Caco-2 (cell line): ENCODE measurements around the gene RRAGD. TPM values are rescaled to one million over a fixed set of nuclear protein-coding genes. Genes with fewer than 3 reads are reported as not detected.
A peak's percentile ranks its signal among the peaks of the same experiment; 100 is the strongest.

Experiments used
- Bru-seq: library from RNA; stranded (reverse); fragments of 400-500 nt; gene quantifications from one replicate; lab custom pipeline; 2021; lab: Mats Ljungman, UMichigan
- BruChase-seq, 2 experiments: library from RNA; stranded (reverse); fragments of 400-500 nt; gene quantifications; one replicate each; lab custom pipeline; 2021; lab: Mats Ljungman, UMichigan
- BruUV-seq: library from RNA; stranded (reverse); fragments of 400-500 nt; replicated peaks from 2 replicates; lab custom pipeline; 2021; lab: Mats Ljungman, UMichigan
- CTCF ChIA-PET: fragments of 300-600 bp; sonication (Branson Sonifier 250); formaldehyde crosslinking; loops from one replicate; lab custom pipeline; 2022; ENCODE audit warnings: antibody characterized with exemption; lab: Charles Lee
- POLR2A ChIA-PET: fragments of 300-600 bp; sonication (Branson Sonifier 250); formaldehyde crosslinking; loops from one replicate; lab custom pipeline; 2022; ENCODE audit warnings: antibody characterized with exemption; lab: Charles Lee
- DNase-seq, 2 experiments: peaks; one replicate each; pipeline versions ENCODE4 v3.0.0 to v3.0.0-alpha.2; 2020 to 2022
- H3K27me3 ChIP-seq: replicated peaks from 2 replicates; pipeline ENCODE4 v1.6.0; 2011; ENCODE audit warnings: low read length; ENCODE audit not compliant: control insufficient read depth, insufficient read depth
- H3K36me3 ChIP-seq: 2 replicates; pipeline ENCODE4 v1.5.1; 2011; ENCODE audit warnings: low read length; ENCODE audit not compliant: control insufficient read depth, insufficient read depth
- H3K4me1 ChIP-seq: fragments of 250-450 bp; sonication (Bioruptor Pico); 2 replicates; pipeline ENCODE4 v1.5.1; 2020; ENCODE audit warnings: mild to moderate bottlenecking
- H3K4me3 ChIP-seq: 2 replicates; pipeline ENCODE4 v1.5.1; 2011; ENCODE audit warnings: low read depth, mild to moderate bottlenecking, control low read depth, low read length
- H3K9me3 ChIP-seq: fragments of 250-450 bp; sonication (Bioruptor Pico); 2 replicates; pipeline ENCODE4 v1.5.1; 2020; ENCODE audit warnings: mild to moderate bottlenecking, moderate library complexity
- H3K27ac Mint-ChIP-seq: one replicate; pipeline ENCODE4 v1.8.0; 2022; ENCODE audit warnings: mixed read lengths; ENCODE audit not compliant: unreplicated experiment
- H3K27me3 Mint-ChIP-seq: one replicate; pipeline ENCODE4 v1.8.0; 2022; ENCODE audit warnings: mixed read lengths; ENCODE audit not compliant: insufficient read depth, unreplicated experiment
- H3K36me3 Mint-ChIP-seq: one replicate; pipeline ENCODE4 v1.8.0; 2022; ENCODE audit warnings: mild to moderate bottlenecking, mixed read lengths; ENCODE audit not compliant: insufficient read depth, unreplicated experiment
- H3K4me1 Mint-ChIP-seq: one replicate; pipeline ENCODE4 v1.8.0; 2022; ENCODE audit warnings: low read depth, mixed read lengths; ENCODE audit not compliant: unreplicated experiment
- H3K4me3 Mint-ChIP-seq: one replicate; pipeline ENCODE4 v1.8.0; 2022; ENCODE audit warnings: mild to moderate bottlenecking, moderate library complexity, mixed read lengths; ENCODE audit not compliant: unreplicated experiment
- H3K9me3 Mint-ChIP-seq: one replicate; pipeline ENCODE4 v1.8.0; 2022; ENCODE audit warnings: mixed read lengths; ENCODE audit not compliant: unreplicated experiment
- CTCF ChIP-seq, 2 experiments: fragments of 200-600 bp in 1 of 2; IDR thresholded peaks; 1 replicate in 1 of 2; 2 replicates in 1 of 2; pipeline versions ENCODE4 v1.5.1 to v1.8.0; 2011 to 2022; ENCODE audit warnings: antibody characterized with exemption in 1 of 2, control low read depth in 1 of 2, inconsistent platforms in 1 of 2, low read depth in 1 of 2, low read length in 1 of 2, mild to moderate bottlenecking in 1 of 2, moderate library complexity in 1 of 2; ENCODE audit not compliant: insufficient read depth in 1 of 2, severe bottlenecking in 1 of 2, unreplicated experiment in 1 of 2
- intact Hi-C: fragments of 100-400 bp; cut with micrococcal nuclease; formaldehyde crosslinking; loops from one replicate; pipeline ENCODE4 v1.10.0; 2022; ENCODE audit not compliant: unreplicated experiment
- long read RNA-seq: library from polyadenylated mRNA; stranded (forward); transcript quantifications from one replicate; pipeline ENCODE4 v2.0.0, GENCODE V29; 2022
- total RNA-seq: library from RNA; stranded (reverse); gene quantifications from 2 replicates; pipeline ENCODE4 v1.2.3, GENCODE V29; 2022

RRAGD gene
- 5.9 and 8.0 TPM in 2 replicates for total RNA-seq
- percentile 49 among the genes with signal in this experiment for Bru-seq, nascent RNA
- percentile 52 among the genes with signal in this experiment for BruChase-seq, experiment 1, labeled RNA remaining after a 2-hour chase
- percentile 59 among the genes with signal in this experiment for BruChase-seq, experiment 2, labeled RNA remaining after a 6-hour chase
- long read RNA-seq, full-length matches to known transcripts = 9 of 17 reads
- long read RNA-seq, partial matches to known transcripts = 2 of 17 reads
- long read RNA-seq, other reads (novel, unspliced or antisense) = 6 of 17 reads

- peaks cover 11% of the 10 kb centered on the region for H3K27me3 Mint-ChIP-seq
- DNase-seq = peak; percentile 54 to 70
- H3K4me1 Mint-ChIP-seq = no peaks in the 10 kb centered on the region
- Histone ChIP-seq H3K27me3 (no peaks in the 10 kb centered on the region), H3K4me3 (peak within 1 kb of the TSS; percentile 84), H3K36me3 (no peaks in the 10 kb centered on the region), H3K9me3 (no peaks in the 10 kb centered on the region), H3K4me1 (no peaks in the 10 kb centered on the region)
- no TSS peak for BruUV-seq
- no peak within 1 kb of the TSS for H3K27ac Mint-ChIP-seq
- no peaks in the 10 kb centered on the region for H3K9me3 Mint-ChIP-seq
- TF ChIP-seq CTCF (IDR thresholded peaks at IDR 0.05; ENCODE audit: insufficient read depth in 1 of 2, low read depth in 1 of 2, low read length in 1 of 2, severe bottlenecking in 1 of 2, unreplicated experiment in 1 of 2) = no peak
- intact Hi-C loops = loop anchor here (5.0 kb wide), 1 partner anchor 35 kb away; no protein-coding TSS in a partner anchor
- POLR2A ChIA-PET = no interaction called here
- no peaks in the 10 kb centered on the region for H3K36me3 Mint-ChIP-seq
- peak within 1 kb of the TSS; percentile 86 for H3K4me3 Mint-ChIP-seq
- CTCF ChIA-PET = no interaction called here
Observed at GRCh38 chr6:89412071-89413005, at the start of gene RRAGD. Gene RRAGD (minus strand): TSS chr6:89412273. CDS start chr6:89411993, 280 bp downstream.

GRCh38 chr6:89460713-89461112 is 48.6 kb upstream of the RRAGD start:
- no TSS peak for BruUV-seq
- TF ChIP-seq CTCF (IDR thresholded peaks at IDR 0.05; ENCODE audit: insufficient read depth in 1 of 2, low read depth in 1 of 2, low read length in 1 of 2, severe bottlenecking in 1 of 2, unreplicated experiment in 1 of 2) = no peak
- CTCF ChIA-PET = interaction anchor here (0.8 kb wide), 1 partner anchor 138 kb away, joined by 3 read pairs; no protein-coding TSS in a partner anchor

GRCh38 chr6:89459501-89459900 is 47.4 kb upstream of the RRAGD start:
- BruUV-seq = no TSS peak
- no peaks in the 10 kb centered on the region for H3K9me3 ChIP-seq
- H3K4me3 Mint-ChIP-seq = no peak overlapping the region
- no peaks in the 10 kb centered on the region for H3K36me3 ChIP-seq
- H3K4me3 ChIP-seq = no peak overlapping the region
- intact Hi-C loops = no loop called here
- POLR2A ChIA-PET = no interaction called here
- DNase-seq = no peak
- CTCF ChIA-PET = no interaction called here
- H3K9me3 Mint-ChIP-seq = no peaks in the 10 kb centered on the region
- H3K27me3 Mint-ChIP-seq = no peaks in the 10 kb centered on the region
- H3K36me3 Mint-ChIP-seq = no peaks in the 10 kb centered on the region
- H3K27ac Mint-ChIP-seq = no peak overlapping the region
- H3K27me3 ChIP-seq = no peaks in the 10 kb centered on the region
- TF ChIP-seq CTCF (IDR thresholded peaks at IDR 0.05; ENCODE audit: insufficient read depth in 1 of 2, low read depth in 1 of 2, low read length in 1 of 2, severe bottlenecking in 1 of 2, unreplicated experiment in 1 of 2) = no peak
- H3K4me1 ChIP-seq = no peaks in the 10 kb centered on the region
- H3K4me1 Mint-ChIP-seq = peaks cover 6% of the 10 kb centered on the region

More at GRCh38 chr6:89460713-89461112, 48.6 kb upstream of the RRAGD start:
- POLR2A ChIA-PET = no interaction called here
- H3K36me3 ChIP-seq = no peaks in the 10 kb centered on the region
- H3K4me1 ChIP-seq = no peaks in the 10 kb centered on the region
- no peaks in the 10 kb centered on the region for H3K27me3 Mint-ChIP-seq
- no peaks in the 10 kb centered on the region for H3K27me3 ChIP-seq
- intact Hi-C loops = no loop called here
- peaks cover 6% of the 10 kb centered on the region for H3K4me1 Mint-ChIP-seq
- no peak overlapping the region for H3K27ac Mint-ChIP-seq
- no peak overlapping the region for H3K4me3 ChIP-seq
- no peaks in the 10 kb centered on the region for H3K9me3 Mint-ChIP-seq
- no peaks in the 10 kb centered on the region for H3K36me3 Mint-ChIP-seq
- H3K4me3 Mint-ChIP-seq = no peak overlapping the region
- no peaks in the 10 kb centered on the region for H3K9me3 ChIP-seq
- DNase-seq = no peak
